ENCODE measurements around the gene SLC6A4. TPM values are rescaled to one million over a fixed set of nuclear protein-coding genes. Genes with fewer than 3 reads are reported as not detected.

Gene SLC6A4
- total RNA-seq, 4 donors from 2014 or later: 1.3 TPM; not detected in 2

DNA sequence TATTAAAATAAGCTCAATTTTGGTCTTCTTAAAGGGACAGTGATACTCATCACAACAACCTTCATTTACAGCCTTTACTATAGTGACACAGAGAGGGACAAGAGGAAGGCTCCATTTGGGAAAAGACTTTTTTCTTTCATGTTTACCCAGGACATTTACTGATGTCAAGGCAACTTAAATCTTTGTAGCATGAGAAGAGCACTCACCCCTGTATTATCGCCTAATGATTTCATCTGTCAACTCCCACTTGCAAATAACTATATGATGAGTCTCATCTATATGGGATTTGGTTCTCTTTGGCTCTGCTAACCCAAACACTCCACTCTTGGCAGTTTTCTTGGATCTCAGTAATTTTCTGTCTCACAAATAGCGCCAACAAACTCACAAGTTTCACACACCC is 32.1 kb upstream of the SLC6A4 start:
- TF ChIP-seq, protein P1, sequence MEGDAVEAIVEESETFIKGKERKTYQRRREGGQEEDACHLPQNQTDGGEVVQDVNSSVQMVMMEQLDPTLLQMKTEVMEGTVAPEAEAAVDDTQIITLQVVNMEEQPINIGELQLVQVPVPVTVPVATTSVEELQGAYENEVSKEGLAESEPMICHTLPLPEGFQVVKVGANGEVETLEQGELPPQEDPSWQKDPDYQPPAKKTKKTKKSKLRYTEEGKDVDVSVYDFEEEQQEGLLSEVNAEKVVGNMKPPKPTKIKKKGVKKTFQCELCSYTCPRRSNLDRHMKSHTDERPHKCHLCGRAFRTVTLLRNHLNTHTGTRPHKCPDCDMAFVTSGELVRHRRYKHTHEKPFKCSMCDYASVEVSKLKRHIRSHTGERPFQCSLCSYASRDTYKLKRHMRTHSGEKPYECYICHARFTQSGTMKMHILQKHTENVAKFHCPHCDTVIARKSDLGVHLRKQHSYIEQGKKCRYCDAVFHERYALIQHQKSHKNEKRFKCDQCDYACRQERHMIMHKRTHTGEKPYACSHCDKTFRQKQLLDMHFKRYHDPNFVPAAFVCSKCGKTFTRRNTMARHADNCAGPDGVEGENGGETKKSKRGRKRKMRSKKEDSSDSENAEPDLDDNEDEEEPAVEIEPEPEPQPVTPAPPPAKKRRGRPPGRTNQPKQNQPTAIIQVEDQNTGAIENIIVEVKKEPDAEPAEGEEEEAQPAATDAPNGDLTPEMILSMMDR (IDR thresholded peaks at IDR 0.05; ENCODE audit: low read depth): no peak

- TF ChIP-seq, protein P1 (IDR thresholded peaks at IDR 0.05; ENCODE audit: low read depth): no peak
These were observed 28.2 kb upstream of the SLC6A4 start for GRCh38 chr17:30263552-30264333.

GRCh38 chr17:30256756-30257506 is 21.4 kb upstream of the SLC6A4 start:
- TF ChIP-seq, protein P1 (IDR thresholded peaks at IDR 0.05; ENCODE audit: low read depth): no peak

GRCh38 chr17:30254150-30254549 is 18.7 kb upstream of the SLC6A4 start:
- TF ChIP-seq, protein P1 (IDR thresholded peaks at IDR 0.05; ENCODE audit: low read depth): no peak

- TF ChIP-seq, protein P1 (IDR thresholded peaks at IDR 0.05; ENCODE audit: low read depth): no peak
These were observed 17.8 kb upstream of the SLC6A4 start for GRCh38 chr17:30253312-30253711.

DNA sequence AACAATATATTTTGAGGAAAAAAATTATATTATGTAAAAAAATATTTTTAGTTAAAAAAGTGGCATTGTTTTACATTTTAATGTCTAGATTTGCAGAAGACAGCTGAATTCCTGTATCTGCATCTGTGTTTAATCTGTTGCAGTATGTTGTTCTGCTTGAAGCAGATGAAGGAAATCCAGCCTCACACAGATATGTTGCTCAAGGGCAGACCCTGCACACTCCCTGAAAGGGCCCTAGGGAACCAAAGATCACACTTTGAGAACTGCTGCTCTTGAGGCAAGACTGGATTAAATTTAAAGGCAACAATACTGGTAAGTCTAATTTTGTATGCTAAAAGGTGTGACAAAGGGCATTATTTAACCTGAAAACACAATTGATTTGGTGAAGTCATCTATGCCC is 16.4 kb upstream of the SLC6A4 start:
- TF ChIP-seq, protein P1 (IDR thresholded peaks at IDR 0.05; ENCODE audit: low read depth): no peak

DNA sequence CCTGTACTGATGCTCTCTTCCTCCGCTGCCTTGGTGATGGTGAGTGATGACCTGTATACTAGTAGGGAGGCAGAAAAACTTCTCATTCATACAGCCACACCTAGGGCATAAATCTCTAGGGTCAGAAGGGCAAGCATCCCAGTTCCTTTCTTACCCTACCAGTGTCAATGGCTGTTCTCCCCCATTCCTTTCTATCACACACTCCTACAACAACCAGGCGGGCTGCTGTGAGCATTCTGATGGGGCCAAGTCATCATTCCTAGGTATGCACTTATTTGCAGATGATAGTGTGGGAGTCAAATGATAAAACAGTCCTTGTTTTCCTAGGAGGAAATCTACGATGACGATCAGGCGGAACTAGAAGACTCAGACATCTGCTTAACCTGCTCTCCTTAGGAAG is 14.0 kb upstream of the SLC6A4 start:
- TF ChIP-seq, protein P1 (IDR thresholded peaks at IDR 0.05; ENCODE audit: low read depth): no peak

All from subcutaneous adipose tissue (tissue), 4 donors.